Measurements from ENCODE around the gene KRTAP10-4. TPM values are rescaled to one million over a fixed set of nuclear protein-coding genes. Genes with fewer than 3 reads are reported as not detected.

KRTAP10-4 gene
- total and polyA plus RNA-seq, 2 experiments from 2014 or later: not detected

DNA sequence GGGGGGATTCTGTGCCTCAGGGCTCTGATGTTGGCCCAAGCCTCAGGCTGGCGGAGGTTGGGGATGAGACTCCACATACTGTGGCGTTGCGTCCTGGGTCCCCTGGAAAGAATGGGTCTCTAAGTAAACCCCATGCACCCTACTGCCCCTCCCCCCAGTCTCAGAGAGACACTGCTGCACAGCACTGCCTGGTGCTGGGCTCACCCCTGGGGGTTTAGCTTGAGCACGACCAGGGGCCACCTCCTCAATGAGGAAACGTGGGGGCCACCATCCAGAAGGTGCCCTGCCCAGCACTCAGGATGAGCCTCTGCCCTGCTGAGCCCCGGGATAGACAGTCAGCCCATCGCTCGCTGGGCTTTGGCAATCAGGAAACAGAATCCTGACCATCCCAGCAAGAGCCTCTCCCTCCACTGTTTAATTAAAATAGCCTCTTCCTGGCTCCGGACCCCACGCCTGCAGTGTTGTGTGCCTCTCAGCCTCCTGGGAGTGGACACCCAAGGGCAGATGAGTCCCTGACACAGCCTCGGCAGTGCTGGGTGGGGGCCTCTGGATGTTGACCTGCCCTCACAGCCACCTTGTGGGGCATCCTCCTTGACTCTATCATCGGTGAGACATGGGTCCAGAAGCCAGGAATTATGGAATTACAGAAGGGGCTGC lies 3.5 kb upstream of the KRTAP10-4 start (continued):
- TF ChIP-seq, protein P1, sequence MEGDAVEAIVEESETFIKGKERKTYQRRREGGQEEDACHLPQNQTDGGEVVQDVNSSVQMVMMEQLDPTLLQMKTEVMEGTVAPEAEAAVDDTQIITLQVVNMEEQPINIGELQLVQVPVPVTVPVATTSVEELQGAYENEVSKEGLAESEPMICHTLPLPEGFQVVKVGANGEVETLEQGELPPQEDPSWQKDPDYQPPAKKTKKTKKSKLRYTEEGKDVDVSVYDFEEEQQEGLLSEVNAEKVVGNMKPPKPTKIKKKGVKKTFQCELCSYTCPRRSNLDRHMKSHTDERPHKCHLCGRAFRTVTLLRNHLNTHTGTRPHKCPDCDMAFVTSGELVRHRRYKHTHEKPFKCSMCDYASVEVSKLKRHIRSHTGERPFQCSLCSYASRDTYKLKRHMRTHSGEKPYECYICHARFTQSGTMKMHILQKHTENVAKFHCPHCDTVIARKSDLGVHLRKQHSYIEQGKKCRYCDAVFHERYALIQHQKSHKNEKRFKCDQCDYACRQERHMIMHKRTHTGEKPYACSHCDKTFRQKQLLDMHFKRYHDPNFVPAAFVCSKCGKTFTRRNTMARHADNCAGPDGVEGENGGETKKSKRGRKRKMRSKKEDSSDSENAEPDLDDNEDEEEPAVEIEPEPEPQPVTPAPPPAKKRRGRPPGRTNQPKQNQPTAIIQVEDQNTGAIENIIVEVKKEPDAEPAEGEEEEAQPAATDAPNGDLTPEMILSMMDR (conservative IDR thresholded peaks at IDR 0.05; ENCODE audit: low read depth in 2 of 2): no peak
- no peak for TF ChIP-seq CREB1 (CRISPR knock-in tag; IDR thresholded peaks at IDR 0.05; ENCODE audit: low read depth)
- TF ChIP-seq NANOG (IDR thresholded peaks at IDR 0.05; ENCODE audit: borderline replicate concordance): no peak
- no peak for TF ChIP-seq JUNB (IDR thresholded peaks at IDR 0.05; ENCODE audit: unreplicated experiment)

DNA sequence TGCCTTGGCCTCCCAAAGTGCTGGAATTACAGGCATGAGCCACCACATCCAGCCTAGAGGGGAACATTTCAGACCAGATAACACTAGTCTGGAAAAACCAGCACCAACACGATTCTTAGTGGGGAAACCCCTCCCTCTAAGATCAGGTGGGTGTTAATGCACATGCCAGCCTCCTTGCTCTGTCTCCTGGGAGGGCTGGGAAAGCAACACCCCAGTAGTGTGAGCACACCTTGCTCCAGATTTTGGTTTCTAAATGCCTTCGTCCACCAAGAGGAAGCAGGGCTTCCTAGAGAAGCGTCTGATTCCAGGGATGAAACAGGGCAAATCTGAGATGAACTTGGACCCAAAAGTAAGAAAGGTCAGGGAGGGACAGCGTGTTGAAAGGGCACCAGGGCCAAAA lies 2.2 kb upstream of the KRTAP10-4 start:
- Mint-ChIP-seq H3K4me3 (no peak overlapping the region), H3K27ac (no peak overlapping the region), H3K4me1 (peaks cover 3% of the 10 kb centered on the region), H3K36me3 (ENCODE audit: low read depth) (peaks cover 4% of the 10 kb centered on the region; the same call in 2 of the 3 replicates), H3K9me3 (peaks cover 29% of the 10 kb centered on the region), H3K27me3 (ENCODE audit: insufficient read depth, low read depth, poor library complexity) (peaks cover 13% of the 10 kb centered on the region)
- DNase-seq (ENCODE audit: low spot score) (no peak), ATAC-seq (no peak)
- H3K4me3 ChIP-seq: no peak overlapping the region
- H3K4me1 ChIP-seq (ENCODE audit: insufficient read depth): no peaks in the 10 kb centered on the region
- no peaks in the 10 kb centered on the region for H3K36me3 ChIP-seq (ENCODE audit: insufficient read depth)
- H3F3A ChIP-seq (replicated peaks; ENCODE audit: low read depth): no peaks in the 10 kb centered on the region
- no peak overlapping the region for H3K4me2 ChIP-seq
- H3K9me2 ChIP-seq (ENCODE audit: insufficient read depth): no peaks in the 10 kb centered on the region
- H3K79me2 ChIP-seq (replicated peaks; ENCODE audit: insufficient read depth): no peaks in the 10 kb centered on the region
- H4K20me1 ChIP-seq (replicated peaks; ENCODE audit: insufficient read depth): no peaks in the 10 kb centered on the region
- H3K27me3 ChIP-seq (ENCODE audit: insufficient read depth): no peaks in the 10 kb centered on the region
- no peak overlapping the region for H2AFZ ChIP-seq
- H3K27ac ChIP-seq (ENCODE audit: low read depth): no peak overlapping the region
- TF ChIP-seq, protein P2, sequence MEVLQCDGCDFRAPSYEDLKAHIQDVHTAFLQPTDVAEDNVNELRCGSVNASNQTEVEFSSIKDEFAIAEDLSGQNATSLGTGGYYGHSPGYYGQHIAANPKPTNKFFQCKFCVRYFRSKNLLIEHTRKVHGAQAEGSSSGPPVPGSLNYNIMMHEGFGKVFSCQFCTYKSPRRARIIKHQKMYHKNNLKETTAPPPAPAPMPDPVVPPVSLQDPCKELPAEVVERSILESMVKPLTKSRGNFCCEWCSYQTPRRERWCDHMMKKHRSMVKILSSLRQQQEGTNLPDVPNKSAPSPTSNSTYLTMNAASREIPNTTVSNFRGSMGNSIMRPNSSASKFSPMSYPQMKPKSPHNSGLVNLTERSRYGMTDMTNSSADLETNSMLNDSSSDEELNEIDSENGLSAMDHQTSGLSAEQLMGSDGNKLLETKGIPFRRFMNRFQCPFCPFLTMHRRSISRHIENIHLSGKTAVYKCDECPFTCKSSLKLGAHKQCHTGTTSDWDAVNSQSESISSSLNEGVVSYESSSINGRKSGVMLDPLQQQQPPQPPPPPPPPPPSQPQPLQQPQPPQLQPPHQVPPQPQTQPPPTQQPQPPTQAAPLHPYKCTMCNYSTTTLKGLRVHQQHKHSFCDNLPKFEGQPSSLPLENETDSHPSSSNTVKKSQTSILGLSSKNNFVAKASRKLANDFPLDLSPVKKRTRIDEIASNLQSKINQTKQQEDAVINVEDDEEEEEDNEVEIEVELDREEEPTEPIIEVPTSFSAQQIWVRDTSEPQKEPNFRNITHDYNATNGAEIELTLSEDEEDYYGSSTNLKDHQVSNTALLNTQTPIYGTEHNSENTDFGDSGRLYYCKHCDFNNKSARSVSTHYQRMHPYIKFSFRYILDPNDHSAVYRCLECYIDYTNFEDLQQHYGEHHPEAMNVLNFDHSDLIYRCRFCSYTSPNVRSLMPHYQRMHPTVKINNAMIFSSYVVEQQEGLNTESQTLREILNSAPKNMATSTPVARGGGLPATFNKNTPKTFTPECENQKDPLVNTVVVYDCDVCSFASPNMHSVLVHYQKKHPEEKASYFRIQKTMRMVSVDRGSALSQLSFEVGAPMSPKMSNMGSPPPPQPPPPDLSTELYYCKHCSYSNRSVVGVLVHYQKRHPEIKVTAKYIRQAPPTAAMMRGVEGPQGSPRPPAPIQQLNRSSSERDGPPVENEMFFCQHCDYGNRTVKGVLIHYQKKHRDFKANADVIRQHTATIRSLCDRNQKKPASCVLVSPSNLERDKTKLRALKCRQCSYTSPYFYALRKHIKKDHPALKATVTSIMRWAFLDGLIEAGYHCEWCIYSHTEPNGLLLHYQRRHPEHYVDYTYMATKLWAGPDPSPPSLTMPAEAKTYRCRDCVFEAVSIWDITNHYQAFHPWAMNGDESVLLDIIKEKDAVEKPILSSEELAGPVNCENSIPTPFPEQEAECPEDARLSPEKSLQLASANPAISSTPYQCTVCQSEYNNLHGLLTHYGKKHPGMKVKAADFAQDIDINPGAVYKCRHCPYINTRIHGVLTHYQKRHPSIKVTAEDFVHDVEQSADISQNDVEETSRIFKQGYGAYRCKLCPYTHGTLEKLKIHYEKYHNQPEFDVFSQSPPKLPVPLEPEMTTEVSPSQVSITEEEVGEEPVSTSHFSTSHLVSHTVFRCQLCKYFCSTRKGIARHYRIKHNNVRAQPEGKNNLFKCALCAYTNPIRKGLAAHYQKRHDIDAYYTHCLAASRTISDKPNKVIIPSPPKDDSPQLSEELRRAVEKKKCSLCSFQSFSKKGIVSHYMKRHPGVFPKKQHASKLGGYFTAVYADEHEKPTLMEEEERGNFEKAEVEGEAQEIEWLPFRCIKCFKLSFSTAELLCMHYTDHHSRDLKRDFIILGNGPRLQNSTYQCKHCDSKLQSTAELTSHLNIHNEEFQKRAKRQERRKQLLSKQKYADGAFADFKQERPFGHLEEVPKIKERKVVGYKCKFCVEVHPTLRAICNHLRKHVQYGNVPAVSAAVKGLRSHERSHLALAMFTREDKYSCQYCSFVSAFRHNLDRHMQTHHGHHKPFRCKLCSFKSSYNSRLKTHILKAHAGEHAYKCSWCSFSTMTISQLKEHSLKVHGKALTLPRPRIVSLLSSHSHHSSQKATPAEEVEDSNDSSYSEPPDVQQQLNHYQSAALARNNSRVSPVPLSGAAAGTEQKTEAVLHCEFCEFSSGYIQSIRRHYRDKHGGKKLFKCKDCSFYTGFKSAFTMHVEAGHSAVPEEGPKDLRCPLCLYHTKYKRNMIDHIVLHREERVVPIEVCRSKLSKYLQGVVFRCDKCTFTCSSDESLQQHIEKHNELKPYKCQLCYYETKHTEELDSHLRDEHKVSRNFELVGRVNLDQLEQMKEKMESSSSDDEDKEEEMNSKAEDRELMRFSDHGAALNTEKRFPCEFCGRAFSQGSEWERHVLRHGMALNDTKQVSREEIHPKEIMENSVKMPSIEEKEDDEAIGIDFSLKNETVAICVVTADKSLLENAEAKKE (CRISPR knock-in tag; IDR thresholded peaks at IDR 0.05): no peak
- TF ChIP-seq EZH2phosphoT487 (IDR thresholded peaks at IDR 0.05; ENCODE audit: unreplicated experiment) (no peak), STAT1 (IDR thresholded peaks at IDR 0.05; ENCODE audit: unreplicated experiment) (no peak)
- TF ChIP-seq, protein P1 (conservative IDR thresholded peaks at IDR 0.05; ENCODE audit: low read depth in 2 of 2): no peak
- TF ChIP-seq, protein P3, sequence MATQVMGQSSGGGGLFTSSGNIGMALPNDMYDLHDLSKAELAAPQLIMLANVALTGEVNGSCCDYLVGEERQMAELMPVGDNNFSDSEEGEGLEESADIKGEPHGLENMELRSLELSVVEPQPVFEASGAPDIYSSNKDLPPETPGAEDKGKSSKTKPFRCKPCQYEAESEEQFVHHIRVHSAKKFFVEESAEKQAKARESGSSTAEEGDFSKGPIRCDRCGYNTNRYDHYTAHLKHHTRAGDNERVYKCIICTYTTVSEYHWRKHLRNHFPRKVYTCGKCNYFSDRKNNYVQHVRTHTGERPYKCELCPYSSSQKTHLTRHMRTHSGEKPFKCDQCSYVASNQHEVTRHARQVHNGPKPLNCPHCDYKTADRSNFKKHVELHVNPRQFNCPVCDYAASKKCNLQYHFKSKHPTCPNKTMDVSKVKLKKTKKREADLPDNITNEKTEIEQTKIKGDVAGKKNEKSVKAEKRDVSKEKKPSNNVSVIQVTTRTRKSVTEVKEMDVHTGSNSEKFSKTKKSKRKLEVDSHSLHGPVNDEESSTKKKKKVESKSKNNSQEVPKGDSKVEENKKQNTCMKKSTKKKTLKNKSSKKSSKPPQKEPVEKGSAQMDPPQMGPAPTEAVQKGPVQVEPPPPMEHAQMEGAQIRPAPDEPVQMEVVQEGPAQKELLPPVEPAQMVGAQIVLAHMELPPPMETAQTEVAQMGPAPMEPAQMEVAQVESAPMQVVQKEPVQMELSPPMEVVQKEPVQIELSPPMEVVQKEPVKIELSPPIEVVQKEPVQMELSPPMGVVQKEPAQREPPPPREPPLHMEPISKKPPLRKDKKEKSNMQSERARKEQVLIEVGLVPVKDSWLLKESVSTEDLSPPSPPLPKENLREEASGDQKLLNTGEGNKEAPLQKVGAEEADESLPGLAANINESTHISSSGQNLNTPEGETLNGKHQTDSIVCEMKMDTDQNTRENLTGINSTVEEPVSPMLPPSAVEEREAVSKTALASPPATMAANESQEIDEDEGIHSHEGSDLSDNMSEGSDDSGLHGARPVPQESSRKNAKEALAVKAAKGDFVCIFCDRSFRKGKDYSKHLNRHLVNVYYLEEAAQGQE (IDR thresholded peaks at IDR 0.05; ENCODE audit: unreplicated experiment): no peak
- TF ChIP-seq, protein P4, sequence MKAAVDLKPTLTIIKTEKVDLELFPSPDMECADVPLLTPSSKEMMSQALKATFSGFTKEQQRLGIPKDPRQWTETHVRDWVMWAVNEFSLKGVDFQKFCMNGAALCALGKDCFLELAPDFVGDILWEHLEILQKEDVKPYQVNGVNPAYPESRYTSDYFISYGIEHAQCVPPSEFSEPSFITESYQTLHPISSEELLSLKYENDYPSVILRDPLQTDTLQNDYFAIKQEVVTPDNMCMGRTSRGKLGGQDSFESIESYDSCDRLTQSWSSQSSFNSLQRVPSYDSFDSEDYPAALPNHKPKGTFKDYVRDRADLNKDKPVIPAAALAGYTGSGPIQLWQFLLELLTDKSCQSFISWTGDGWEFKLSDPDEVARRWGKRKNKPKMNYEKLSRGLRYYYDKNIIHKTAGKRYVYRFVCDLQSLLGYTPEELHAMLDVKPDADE (IDR thresholded peaks at IDR 0.05): no peak

Measured in GM23338 (cell line).